Pulmonary artery endothelial cell (primary cell): ENCODE results near the gene KMT5B. TPM values are rescaled to one million over a fixed set of nuclear protein-coding genes. Genes with fewer than 3 reads are reported as not detected.

Experiments used
- DNase-seq: peaks from one replicate; pipeline ENCODE4 v3.0.0-alpha.2; 2011; ENCODE audit warnings: low read depth, low spot score
- total RNA-seq: library from RNA; depleted of rRNA; stranded (reverse); fragments of >200 nt; gene quantifications from 2 replicates; pipeline ENCODE4 v1.2.3, GENCODE V29; 2014

The KMT5B gene
- total RNA-seq, 1 donor from 2014 or later = 17.6 TPM

DNA sequence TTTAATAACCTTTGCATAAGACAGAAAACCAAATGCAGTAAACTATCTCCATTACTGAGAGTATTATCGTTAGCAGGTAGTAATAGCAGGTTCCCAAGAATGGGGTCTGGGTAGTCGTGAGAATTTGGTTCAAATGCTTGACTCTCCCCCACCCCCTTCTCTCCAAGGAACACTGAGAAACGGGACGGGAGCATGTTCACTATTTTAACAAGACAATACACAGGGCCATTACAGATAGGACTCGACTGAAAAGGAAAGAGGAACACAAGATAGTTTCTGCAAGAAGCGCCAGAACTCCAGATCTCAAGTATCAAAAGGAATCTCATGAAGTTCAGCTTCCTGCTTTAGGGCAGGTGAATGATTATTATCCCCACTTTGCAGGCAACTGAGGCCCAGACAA lies 27.0 kb downstream of the KMT5B start:
- no peak for DNase-seq

DNA sequence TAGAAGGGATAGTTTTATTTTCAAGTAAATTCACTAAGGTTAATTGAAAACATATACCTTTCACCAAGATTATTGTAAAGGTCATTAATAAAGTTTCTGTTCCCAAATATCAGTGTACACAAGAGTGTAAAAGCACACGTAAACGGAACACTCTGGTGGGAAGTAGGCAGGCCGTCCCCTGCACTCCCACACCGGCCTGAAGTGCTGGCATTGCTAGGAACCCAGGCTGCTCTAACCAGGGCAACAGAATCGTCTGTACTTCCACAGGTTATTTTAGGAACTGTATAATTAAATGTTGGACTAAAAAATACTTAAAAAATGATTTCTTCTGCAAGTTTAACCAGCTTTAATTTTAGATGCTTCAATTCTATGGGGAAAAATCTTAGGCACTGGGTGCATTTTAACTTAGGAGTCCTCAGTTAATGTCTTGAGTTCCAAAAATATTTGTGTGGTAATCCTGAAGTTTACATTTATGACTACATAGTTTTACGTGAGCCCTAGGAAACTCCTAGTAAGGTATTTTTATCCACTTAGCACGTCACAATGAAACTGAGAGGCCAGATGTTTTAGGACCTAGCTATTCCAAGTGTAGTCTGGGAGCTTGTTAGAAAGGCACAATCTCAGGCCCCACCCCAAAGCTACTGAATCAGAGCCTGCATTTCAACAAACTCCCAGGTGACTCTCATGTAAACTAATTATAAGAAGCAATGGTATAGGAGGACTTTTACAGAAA lies 31.2 kb downstream of the KMT5B start:
- no peak for DNase-seq

GRCh38 chr11:68179847-68180246 lies 33.2 kb downstream of the KMT5B start:
- DNase-seq = no peak

DNA sequence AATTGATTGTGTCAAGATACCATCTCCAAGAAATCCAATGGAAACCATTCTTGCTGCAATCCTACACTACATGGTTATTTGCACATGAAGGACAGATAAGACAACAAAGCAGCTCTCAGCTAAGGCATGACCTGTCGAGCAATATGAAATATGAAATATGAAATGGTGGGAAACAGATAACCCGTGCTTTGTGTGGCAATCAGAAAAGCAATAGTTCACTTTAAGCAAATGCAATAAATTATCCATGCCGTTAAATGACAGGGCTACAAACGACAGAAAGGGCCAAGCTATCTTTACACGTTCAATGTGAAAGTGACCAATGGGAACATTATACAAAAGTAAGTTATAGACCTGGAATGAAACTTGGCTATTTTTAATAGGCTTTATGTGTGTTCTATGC lies 35.2 kb downstream of the KMT5B start:
- DNase-seq = no peak

GRCh38 chr11:68173926-68174325 lies 39.2 kb downstream of the KMT5B start:
- no peak for DNase-seq

GRCh38 chr11:68169442-68169841 lies 43.7 kb downstream of the KMT5B start:
- no peak for DNase-seq

DNA sequence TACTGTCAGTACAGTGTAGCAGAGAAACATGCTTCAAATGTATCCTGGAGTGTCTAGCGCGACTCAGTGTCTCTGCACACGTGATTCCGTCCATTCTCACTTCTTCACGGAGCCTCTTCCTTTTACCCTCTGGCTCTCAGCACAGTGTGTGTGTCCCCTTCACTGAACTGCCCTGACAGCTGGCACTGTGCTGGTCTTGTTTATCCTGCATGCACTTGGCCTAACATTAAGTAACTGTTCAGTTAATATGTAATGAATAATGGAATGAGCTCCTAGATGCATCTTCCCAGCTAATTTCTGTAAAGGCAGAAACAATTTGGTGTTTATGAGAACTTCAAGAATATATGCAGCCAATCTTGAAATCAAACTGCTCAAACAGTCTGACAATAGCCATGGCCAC lies 44.4 kb downstream of the KMT5B start:
- no peak for DNase-seq

DNA sequence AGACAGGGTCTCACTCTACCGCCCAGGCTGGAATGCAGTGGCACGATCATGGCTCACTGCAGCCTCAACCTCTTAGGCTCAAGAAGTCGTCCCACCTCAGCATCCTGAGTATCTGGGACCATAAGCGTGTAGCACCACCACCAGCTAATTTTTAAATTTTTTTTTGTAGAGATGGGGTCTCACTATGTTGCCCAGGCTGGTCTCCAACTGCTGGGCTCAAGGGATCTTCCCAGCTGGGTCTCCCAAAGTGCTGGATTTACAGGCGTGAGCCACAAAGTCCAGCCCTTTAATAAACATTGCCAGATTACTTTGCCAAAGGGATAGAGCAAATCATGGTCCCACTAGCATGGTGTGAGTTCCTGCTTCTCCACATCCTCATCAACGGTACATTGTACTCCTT lies 45.6 kb downstream of the KMT5B start:
- DNase-seq = no peak

DNA sequence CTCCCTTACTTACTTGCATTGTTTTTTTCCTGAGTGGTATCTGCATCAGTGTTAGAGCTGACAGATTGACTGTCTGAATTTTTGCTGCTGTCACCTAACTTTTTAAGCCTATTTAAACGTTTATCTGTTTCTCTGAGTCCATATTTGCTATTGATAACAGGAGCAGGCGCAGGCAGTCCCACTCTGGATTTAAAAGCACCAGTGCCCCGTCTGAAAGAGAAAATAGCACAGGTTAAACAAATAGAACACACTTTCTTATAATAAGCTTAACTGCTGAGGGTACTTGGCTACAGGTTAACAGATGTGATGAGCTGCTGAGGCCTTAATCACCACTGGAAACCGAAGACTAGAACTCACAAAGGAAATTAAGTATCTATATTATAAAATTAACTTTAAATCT lies 46.1 kb downstream of the KMT5B start:
- no peak for DNase-seq

DNA sequence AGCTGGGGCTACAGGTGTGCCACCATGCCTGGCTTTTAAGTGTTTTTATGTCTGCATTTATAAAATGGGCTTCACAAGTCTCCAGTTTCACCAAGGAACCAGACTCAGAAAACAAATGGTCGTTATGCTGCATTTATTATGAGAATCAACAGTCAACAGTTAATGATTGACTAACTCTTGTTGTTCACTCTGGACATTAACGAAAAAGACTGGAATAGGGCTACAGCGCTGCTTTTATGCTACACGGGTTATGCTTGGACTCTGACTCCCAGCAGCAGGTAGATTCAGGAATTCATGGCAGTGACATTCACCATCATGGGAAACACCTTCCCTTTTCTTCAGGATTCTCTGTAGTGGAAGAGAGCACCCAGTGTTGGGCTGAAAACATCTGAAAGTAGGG lies 47.5 kb downstream of the KMT5B start:
- no peak for DNase-seq

GRCh38 chr11:68164437-68164836 lies 48.7 kb downstream of the KMT5B start:
- no peak for DNase-seq

DNA sequence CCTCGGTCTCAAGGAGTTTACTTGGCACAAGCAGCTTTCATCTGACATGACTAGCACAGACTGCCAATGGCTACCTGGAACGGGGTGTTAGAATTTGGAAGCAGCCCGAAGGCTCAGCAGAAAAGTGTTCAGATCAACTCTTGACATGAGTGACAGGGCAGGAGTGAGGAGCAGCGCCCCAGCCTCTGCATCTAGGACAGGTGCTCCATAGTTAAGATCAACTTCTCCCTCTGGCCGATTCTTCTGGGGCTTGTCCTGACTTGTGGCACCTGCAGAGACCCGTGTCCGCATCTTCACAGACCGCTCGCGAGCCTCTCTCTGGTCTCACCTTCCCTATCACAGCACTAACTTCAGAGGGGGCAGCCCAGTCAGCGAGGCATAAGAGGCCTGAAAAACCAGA lies 49.4 kb downstream of the KMT5B start:
- no peak for DNase-seq

DNA sequence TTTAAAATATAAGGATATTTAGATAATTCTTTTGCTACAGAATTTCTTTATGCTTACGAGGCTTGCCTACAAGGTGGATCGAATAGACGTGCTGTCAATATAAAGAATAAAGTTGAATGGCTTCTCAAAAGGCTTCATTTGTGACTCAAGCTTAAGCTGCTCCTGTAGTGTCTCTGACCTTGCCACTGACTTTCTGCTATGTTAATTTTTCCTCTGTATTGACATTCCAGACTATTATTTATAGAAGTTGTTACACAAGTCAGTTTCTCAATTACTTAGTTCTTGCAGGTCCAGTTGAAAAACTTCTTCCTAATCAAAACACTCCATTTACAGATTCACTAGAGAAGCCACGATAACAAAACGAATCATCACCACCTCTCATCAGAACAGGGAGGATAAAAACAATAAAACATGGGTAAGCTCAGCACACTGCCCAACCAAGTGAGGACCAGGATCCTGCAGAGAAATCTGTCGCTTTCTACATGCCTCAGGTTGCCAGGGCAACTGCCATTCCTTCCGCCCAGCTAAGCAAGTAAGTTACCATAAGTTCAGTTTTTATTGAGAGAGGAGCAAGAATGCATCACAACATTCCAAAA lies 52.9 kb downstream of the KMT5B start:
- no peak for DNase-seq

DNA sequence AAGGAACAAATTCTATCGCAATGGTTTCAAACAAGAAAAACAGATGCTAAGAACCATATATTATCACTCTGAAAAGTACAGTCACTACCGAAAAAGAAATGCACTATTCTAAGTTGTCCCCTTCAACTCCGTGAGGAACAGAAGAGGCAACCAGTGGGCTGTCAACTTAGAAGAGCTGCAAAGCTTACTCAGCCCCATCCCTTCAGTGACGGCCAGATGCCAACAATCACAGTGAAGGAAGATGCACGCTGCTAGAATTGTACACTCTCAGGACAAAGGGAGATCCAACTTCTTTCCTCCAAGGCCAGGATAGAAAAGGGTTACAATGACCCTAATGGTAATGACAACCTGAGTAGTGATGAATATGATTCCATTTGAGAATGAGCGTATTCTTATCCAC lies 53.4 kb downstream of the KMT5B start:
- DNase-seq = no peak

DNA sequence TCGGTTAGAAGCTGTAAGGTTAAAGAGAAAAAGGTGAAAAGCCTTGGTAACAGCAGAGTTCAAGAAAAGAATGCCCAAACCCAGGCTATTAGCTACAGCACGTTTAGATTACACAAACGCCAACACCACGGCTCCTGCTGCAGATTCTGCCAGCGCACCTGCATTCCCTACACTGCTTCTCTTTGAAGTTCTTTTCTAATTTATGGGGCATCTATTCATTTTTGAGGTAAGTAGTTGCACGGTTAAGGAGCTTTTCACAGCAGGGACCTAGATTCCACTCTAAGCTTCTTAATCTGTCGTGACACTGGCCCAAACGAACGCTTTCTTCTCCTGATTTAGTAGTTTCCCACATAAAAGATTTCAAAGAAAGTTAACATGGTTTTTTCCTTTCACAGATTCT lies 53.9 kb downstream of the KMT5B start:
- DNase-seq = no peak

DNA sequence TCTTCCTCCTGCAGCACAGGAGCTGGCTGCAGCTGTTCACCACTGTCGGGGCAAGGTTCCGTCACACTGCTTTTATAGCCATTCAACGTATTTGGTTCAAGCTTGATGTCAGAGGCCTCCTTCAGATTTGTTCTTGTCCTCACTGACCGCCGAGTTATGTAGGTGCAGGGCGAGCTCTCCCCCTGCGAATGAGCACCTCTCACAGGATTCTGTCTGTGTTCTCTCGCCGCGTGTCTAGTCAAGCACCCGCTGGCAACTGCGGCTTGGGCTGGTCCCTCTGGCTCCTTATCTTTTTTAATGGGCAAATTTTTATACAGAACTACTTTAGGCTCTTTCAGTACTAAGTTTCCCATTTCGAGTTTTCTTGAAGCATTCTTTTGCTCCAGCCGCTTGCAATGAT lies 54.5 kb downstream of the KMT5B start:
- DNase-seq = no peak

- DNase-seq = no peak
Measured at GRCh38 chr11:68153742-68154141, 59.4 kb downstream of the KMT5B start.

- peak; percentile 75 for DNase-seq
Measured at GRCh38 chr11:68150037-68150436, 63.1 kb downstream of the KMT5B start.

DNA sequence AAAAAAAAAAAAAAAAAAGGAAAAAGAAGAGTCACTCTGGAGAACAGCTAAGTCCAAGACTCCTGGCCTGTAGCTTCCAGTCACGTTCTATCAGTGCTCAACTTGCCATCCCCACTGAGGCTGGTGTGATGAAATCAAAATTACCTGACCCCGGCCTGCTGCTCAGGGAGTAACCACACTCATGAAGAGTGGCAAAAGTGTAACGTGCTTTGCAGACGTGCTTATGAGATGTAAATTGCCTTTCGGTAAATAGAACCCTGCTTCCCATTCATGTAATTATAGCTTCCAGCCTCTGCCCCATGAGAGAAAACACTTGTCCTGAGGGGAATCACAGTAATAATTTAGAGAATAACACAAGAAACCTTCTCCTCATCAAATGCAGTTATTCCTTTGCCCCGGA lies 63.7 kb downstream of the KMT5B start:
- DNase-seq = no peak

- DNase-seq = no peak
Measured at GRCh38 chr11:68148879-68149278, 64.2 kb downstream of the KMT5B start.

GRCh38 chr11:68148071-68148805 lies 64.9 kb downstream of the KMT5B start:
- no peak for DNase-seq

DNA sequence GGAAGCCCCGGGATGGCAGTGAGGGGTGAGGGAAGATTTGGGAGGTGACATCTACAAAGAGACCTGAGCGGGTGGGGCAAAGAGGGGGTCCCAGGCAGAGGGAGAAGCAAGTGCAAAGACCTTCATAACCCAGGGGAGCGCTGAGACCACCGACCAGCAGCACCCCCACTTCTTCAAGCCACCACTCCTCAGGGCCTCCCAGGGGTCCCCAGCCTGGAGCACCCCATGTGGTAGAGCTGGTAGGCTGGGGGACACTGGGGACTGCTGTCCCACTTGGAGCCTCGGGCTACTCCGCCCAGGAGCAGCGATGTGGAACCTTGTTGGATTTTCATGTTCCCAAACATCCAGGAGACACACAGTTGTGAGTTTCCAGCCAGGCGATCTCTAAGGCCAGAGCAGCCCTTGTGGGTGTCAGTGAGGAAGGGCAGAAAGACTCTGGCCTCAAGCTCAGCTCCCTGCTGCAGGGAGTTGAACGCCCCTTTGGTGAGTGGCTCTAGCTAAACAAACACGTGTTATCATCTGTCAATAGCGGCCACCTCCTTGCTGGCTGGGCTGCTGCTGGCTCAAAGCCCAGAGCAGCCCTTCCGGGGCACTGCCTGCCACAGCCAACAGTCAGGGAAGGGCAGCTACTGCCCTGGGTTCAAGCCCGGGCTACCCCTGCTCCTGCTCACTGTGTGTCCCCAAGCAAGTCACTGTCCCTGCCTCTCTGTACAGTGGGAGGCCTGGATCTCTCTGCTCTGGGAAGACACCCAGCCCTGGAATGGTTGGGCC lies 66.2 kb downstream of the KMT5B start:
- no peak for DNase-seq
